HepG2 (cell line): ENCODE measurements around the gene COLEC12. TPM values are rescaled to one million over a fixed set of nuclear protein-coding genes. Genes with fewer than 3 reads are reported as not detected.

Source experiments
- ATAC-seq: fragments of 200-7000 bp; cut with Tn5 transposase; 3 replicates; pipeline ENCODE4 v1.9.1; 2020; ENCODE audit warnings: mild to moderate bottlenecking, moderate library complexity
- BruUV-seq: library from RNA; stranded (reverse); fragments of 400-500 nt; replicated peaks from 2 replicates; lab custom pipeline; 2021; lab: Mats Ljungman, UMichigan
- CTCF ChIA-PET: fragments of 300-600 bp; formaldehyde crosslinking; extraction: SDS; loops from one replicate; lab custom pipeline; 2021; ENCODE audit warnings: low total read pairs, inconsistent platforms, low intra/inter-chr PET ratio; lab: Yijun Ruan, JAX
- POLR2A ChIA-PET: fragments of 350-600 bp; sonication (Branson Sonifier 250); formaldehyde crosslinking; loops from one replicate; lab custom pipeline; 2020; ENCODE audit warnings: antibody characterized with exemption, inconsistent platforms; lab: Yijun Ruan, JAX
- DNase-seq: peaks from one replicate; pipeline ENCODE4 v3.0.0-alpha.2; 2015; ENCODE audit warnings: low spot score
- FAIRE-seq: peaks from 3 replicates; lab custom pipeline; 2011; peaks lifted over from hg19 to GRCh38; lab: Jason Lieb, UNC
- H2AFZ ChIP-seq: one replicate; pipeline ENCODE4 v1.6.1; 2011; ENCODE audit warnings: low read length, inconsistent platforms
- H3K27ac ChIP-seq: fragments of 300-600 bp; 3 replicates; pipeline ENCODE4 v1.8.0; 2011; ENCODE audit warnings: mixed run types, mild to moderate bottlenecking, mixed read lengths, low read length, inconsistent platforms; ENCODE audit not compliant: insufficient read depth; ENCODE audit errors: extremely low read length
- H3K27me3 ChIP-seq, 2 experiments: fragments of 200-600 bp in 1 of 2; 2 replicates in 1 of 2; 3 replicates in 1 of 2; pipeline versions ENCODE4 v1.6.0 to v1.8.0; 2011; ENCODE audit warnings: low read length in 2 of 2, mild to moderate bottlenecking in 2 of 2, moderate library complexity in 2 of 2, inconsistent platforms in 1 of 2; ENCODE audit not compliant: insufficient read depth in 2 of 2, control insufficient read depth in 1 of 2
- H3K36me3 ChIP-seq, 2 experiments: fragments of 200-600 bp in 1 of 2; replicated peaks in 1 of 2; 2 replicates in 1 of 2; 3 replicates in 1 of 2; pipeline versions ENCODE4 v1.5.1 to v1.8.0; 2011; ENCODE audit warnings: low read length in 2 of 2, inconsistent platforms in 1 of 2; ENCODE audit not compliant: insufficient read depth in 2 of 2, control insufficient read depth in 1 of 2
- H3K4me1 ChIP-seq: 2 replicates; pipeline ENCODE4 v1.5.1; 2012; ENCODE audit warnings: low read length, inconsistent platforms; ENCODE audit not compliant: insufficient read depth
- H3K4me2 ChIP-seq: 2 replicates; pipeline ENCODE4 v1.6.0; 2011; ENCODE audit warnings: low read depth, low read length, inconsistent platforms
- H3K4me3 ChIP-seq, 3 experiments: fragments of 200-600 bp in 1 of 3; sonication (generic), shearing (Covaris generic) in 1 of 3; replicated peaks in 1 of 3; 2 replicates each; pipeline ENCODE4 v1.5.1; 2011 to 2016; ENCODE audit warnings: low read length in 3 of 3, inconsistent platforms in 2 of 3, low read depth in 2 of 3, mild to moderate bottlenecking in 2 of 3, control low read depth in 1 of 3, mixed read lengths in 1 of 3; ENCODE audit not compliant: insufficient read depth in 1 of 3
- H3K79me2 ChIP-seq: one replicate; pipeline ENCODE4 v1.6.1; 2011; ENCODE audit warnings: low read length, inconsistent platforms; ENCODE audit not compliant: insufficient read depth
- H3K9ac ChIP-seq: 2 replicates; pipeline ENCODE4 v1.6.0; 2011; ENCODE audit warnings: mild to moderate bottlenecking, low read depth, low read length, inconsistent platforms; ENCODE audit not compliant: insufficient read depth
- H3K9me3 ChIP-seq: 2 replicates; pipeline ENCODE4 v1.5.1; 2012; ENCODE audit warnings: mild to moderate bottlenecking, low read length
- H4K20me1 ChIP-seq: 2 replicates; pipeline ENCODE4 v1.6.0; 2011; ENCODE audit warnings: inconsistent platforms, mild to moderate bottlenecking, low read length, moderate library complexity; ENCODE audit not compliant: insufficient read depth
- ATF4 ChIP-seq, 2 experiments: fragments of 450-650 bp in 1 of 2; sonication (generic) in 1 of 2; formaldehyde crosslinking; IDR thresholded peaks; 2 replicates each; pipeline versions ENCODE4 v1.5.0 to v1.8.0; 2020 to 2022; ENCODE audit warnings: mild to moderate bottlenecking in 1 of 2, missing genetic modification reagents in 1 of 2
- CEBPB ChIP-seq: IDR thresholded peaks from 2 replicates; pipeline ENCODE4 v1.6.1; 2011; ENCODE audit warnings: low read depth, low read length, improper control_type of control experiment, borderline replicate concordance
- HNRNPLL ChIP-seq: fragments of 200-400 bp; formaldehyde crosslinking; IDR thresholded peaks from 2 replicates; pipeline ENCODE4 v1.6.1; 2017; ENCODE audit warnings: mild to moderate bottlenecking, low read depth, low read length; ENCODE audit not compliant: poor library complexity, severe bottlenecking
- JUND ChIP-seq: sonication (generic); formaldehyde crosslinking; IDR thresholded peaks from 2 replicates; pipeline ENCODE4 v1.8.0; 2022; ENCODE audit warnings: mild to moderate bottlenecking, missing genetic modification reagents
- KDM1A ChIP-seq: IDR thresholded peaks from 2 replicates; pipeline ENCODE4 v1.6.1; 2016; ENCODE audit warnings: missing compliant biosample characterization
- MXD3 ChIP-seq: IDR thresholded peaks from 2 replicates; pipeline ENCODE4 v1.6.1; 2016; ENCODE audit warnings: mild to moderate bottlenecking, missing biosample characterization, missing genetic modification reagents
- PHF8 ChIP-seq: sonication (generic); formaldehyde crosslinking; IDR thresholded peaks from 2 replicates; pipeline ENCODE4 v1.5.0; 2020; ENCODE audit warnings: missing genetic modification reagents
- RXRA ChIP-seq: sonication (generic); formaldehyde crosslinking; IDR thresholded peaks from 2 replicates; pipeline ENCODE4 v1.5.1; 2020; ENCODE audit warnings: missing genetic modification reagents
- SKI ChIP-seq: fragments of 450-650 bp; IDR thresholded peaks from one replicate; pipeline ENCODE4 v1.6.1; 2018; ENCODE audit warnings: mild to moderate bottlenecking; ENCODE audit not compliant: partially characterized antibody
- SMARCC2 ChIP-seq: fragments of 450-650 bp; IDR thresholded peaks from 2 replicates; pipeline ENCODE4 v1.6.1; 2017; ENCODE audit warnings: antibody characterized with exemption, mild to moderate bottlenecking
- SMC3 ChIP-seq: IDR thresholded peaks from 2 replicates; pipeline ENCODE4 v1.6.1; 2011; ENCODE audit warnings: low read length, improper control_type of control experiment
- SOX6 ChIP-seq, 2 experiments: fragments of 450-650 bp in 1 of 2; sonication (generic) in 1 of 2; formaldehyde crosslinking in 1 of 2; IDR thresholded peaks; 2 replicates each; pipeline versions ENCODE4 v1.4.0 to v1.6.1; 2017 to 2020; ENCODE audit warnings: antibody characterized with exemption in 1 of 2, mild to moderate bottlenecking in 1 of 2, missing genetic modification reagents in 1 of 2
- SP140L ChIP-seq: sonication (generic); formaldehyde crosslinking; IDR thresholded peaks from 2 replicates; pipeline ENCODE4 v1.4.0; 2020; ENCODE audit warnings: missing genetic modification reagents, borderline replicate concordance
- TAF1 ChIP-seq: sonication (generic); formaldehyde crosslinking; IDR thresholded peaks from 2 replicates; pipeline ENCODE4 v1.4.0; 2020; ENCODE audit warnings: missing genetic modification reagents
- TFDP1 ChIP-seq: IDR thresholded peaks from 2 replicates; pipeline ENCODE4 v1.6.1; 2016; ENCODE audit warnings: missing compliant biosample characterization, missing genetic modification reagents, borderline replicate concordance
- THAP11 ChIP-seq: IDR thresholded peaks from 2 replicates; pipeline ENCODE4 v1.6.1; 2016; ENCODE audit warnings: missing biosample characterization, missing genetic modification reagents
- THYN1 ChIP-seq: sonication (generic); formaldehyde crosslinking; IDR thresholded peaks from 2 replicates; pipeline ENCODE4 v1.8.1; 2023; ENCODE audit warnings: low read depth, mild to moderate bottlenecking, moderate library complexity, missing genetic modification reagents, borderline replicate concordance
- ZNF367 ChIP-seq: sonication (generic); formaldehyde crosslinking; IDR thresholded peaks from 2 replicates; pipeline ENCODE4 v1.4.0; 2020; ENCODE audit warnings: missing genetic modification reagents, borderline replicate concordance
- ZNF569 ChIP-seq: sonication (generic); formaldehyde crosslinking; IDR thresholded peaks from 2 replicates; pipeline ENCODE4 v1.5.0; 2020; ENCODE audit warnings: mild to moderate bottlenecking, missing genetic modification reagents, moderate library complexity, borderline replicate concordance
- ZNF629 ChIP-seq: sonication (generic); formaldehyde crosslinking; conservative IDR thresholded peaks from 2 replicates; pipeline ENCODE4 v1.5.0; 2020; ENCODE audit warnings: missing genetic modification reagents
- ZNF639 ChIP-seq: conservative IDR thresholded peaks from 2 replicates; pipeline ENCODE4 v1.6.1; 2018; ENCODE audit warnings: missing genetic modification reagents
- ZNF768 ChIP-seq: sonication (generic); formaldehyde crosslinking; IDR thresholded peaks from 2 replicates; pipeline ENCODE4 v1.4.0; 2020; ENCODE audit warnings: missing genetic modification reagents
- ZNF781 ChIP-seq: sonication (generic); formaldehyde crosslinking; IDR thresholded peaks from 2 replicates; pipeline ENCODE4 v1.5.1; 2020; ENCODE audit warnings: borderline replicate concordance, mild to moderate bottlenecking, missing genetic modification reagents; ENCODE audit errors: not compliant biosample characterization
- WGBS: methylation state at CpG from one replicate; pipeline ENCODE4 v1.1.6; 2017; ENCODE audit warnings: low lambda C conversion rate; 5-methylcytosine and 5-hydroxymethylcytosine counted together
- in situ Hi-C: cut with HindIII; loops from 2 replicates; pipeline ENCODE4 v1.10.0; 2017; ENCODE audit warnings: low pct_unique_long_range_greater_than_20kb; ENCODE audit not compliant: extremely low pct_ligation_motif_present
- intact Hi-C: fragments of 100-400 bp; cut with micrococcal nuclease; formaldehyde crosslinking; loops from one replicate; pipeline ENCODE4 v1.10.0; 2022; ENCODE audit not compliant: unreplicated experiment
- polyA plus RNA-seq, 8 experiments: library from polyadenylated mRNA; depleted of rRNA in 3 of 8; stranded (reverse) in 7 of 8; unstranded in 1 of 8; fragments of >200 nt; fragmentation: Illumina TruSeq in 4 of 8; extraction: Trizol in 4 of 8; gene quantifications; 2 replicates each; pipeline versions ENCODE4 v1.2.1 to v1.2.3, GENCODE V29; 2011 to 2016; ENCODE audit warnings: low read depth in 4 of 8, missing spikeins in 1 of 8, mixed read lengths in 1 of 8; ENCODE audit not compliant: insufficient read depth in 1 of 8
- total RNA-seq, 5 experiments: library from RNA; depleted of rRNA; stranded (reverse); fragments of >200 nt; fragmentation: Illumina TruSeq; extraction: Trizol; gene quantifications; 2 replicates each; pipeline ENCODE4 v1.2.3, GENCODE V29; 2016; ENCODE audit warnings: low read depth in 1 of 5

The COLEC12 gene
- total and polyA plus RNA-seq, 2 of the 13 experiments (the other 11 are each of a cell fraction or from before 2014, with no cell fraction given) = 0.02 to 0.11 TPM

GRCh38 chr18:361941-362310, 138.6 kb downstream of the COLEC12 start:
- FAIRE-seq (peak; percentile 92), DNase-seq (peak; percentile 89), ATAC-seq (peak; percentile 96)
- H3K27me3 ChIP-seq = no peaks in the 10 kb centered on the region
- ChIA-PET POLR2A (interaction anchor here (0.7 to 2.0 kb wide), 4 partner anchors 12 to 94 kb away, joined by 3 to 10 read pairs (median 4); partner anchors contain the start of gene THOC1), CTCF (no interaction called here)
- peaks cover 50% of the 10 kb centered on the region for H3K4me1 ChIP-seq
- BruUV-seq = TSS peak; percentile 53
- intact Hi-C loops (loop anchor here (2.0 kb wide), 1 partner anchor 39 kb away; no protein-coding TSS in a partner anchor), in situ Hi-C loops (no loop called here)
- WGBS = 10% methylated on average over 4 of the region's 7 CpGs
- H2AFZ ChIP-seq = no peak overlapping the region
- H3K36me3 ChIP-seq = no peaks in the 10 kb centered on the region
- H4K20me1 ChIP-seq = no peaks in the 10 kb centered on the region
- peak overlapping the region; percentile 27 to 57 (median 32); a peak in 4 of 6 replicates for H3K4me3 ChIP-seq
- H3K27ac ChIP-seq = peak overlapping the region; percentile 94
- H3K9ac ChIP-seq = peak overlapping the region; percentile 72
- peak overlapping the region; percentile 82 for H3K4me2 ChIP-seq
- no peaks in the 10 kb centered on the region for H3K9me3 ChIP-seq
- no peaks in the 10 kb centered on the region for H3K79me2 ChIP-seq
- TF ChIP-seq ZNF781 (CRISPR knock-in tag) (peak; percentile 38), ZNF629 (CRISPR knock-in tag) (0 out of 2 replicates have a peak, but pooled peaks have one; percentile 9), THYN1 (CRISPR knock-in tag) (0 out of 2 replicates have a peak, but pooled peaks have one; percentile 7), SOX6 (IDR thresholded peaks at IDR 0.05) (no peak), SOX6 (CRISPR knock-in tag; IDR thresholded peaks at IDR 0.05) (peak; percentile 13; the same call in 1 of the 2 replicates), KDM1A (CRISPR knock-in tag) (no peak), TAF1 (CRISPR knock-in tag) (no peak), JUND (CRISPR knock-in tag) (0 out of 2 replicates have a peak, but pooled peaks have one; percentile 36), SMARCC2 (no peak), ZNF367 (no peak), SMC3 (0 out of 2 replicates have a peak, but pooled peaks have one; percentile 6), HNRNPLL (no peak), ZNF639 (CRISPR knock-in tag) (no peak), PHF8 (CRISPR knock-in tag) (no peak), THAP11 (CRISPR knock-in tag) (no peak), ZNF768 (no peak), SKI (peak; percentile 37), SP140L (CRISPR knock-in tag) (no peak), TFDP1 (CRISPR knock-in tag) (peak; percentile 39; the same call in 1 of the 2 replicates), MXD3 (CRISPR knock-in tag) (no peak), RXRA (CRISPR knock-in tag) (peak; percentile 40), ATF4 (CRISPR knock-in tag; IDR thresholded peaks at IDR 0.05) (no peak), CEBPB (peak; percentile 48; the same call in 1 of the 2 replicates), ZNF569 (CRISPR knock-in tag) (no peak)
